A549 (cell line): ENCODE measurements around the gene DDN. TPM values are rescaled to one million over a fixed set of nuclear protein-coding genes. Genes with fewer than 3 reads are reported as not detected.
A peak's percentile ranks its signal among the peaks of the same experiment; 100 is the strongest.

Source experiments
- ATAC-seq, 2 experiments: fragments of 200-7000 bp in 1 of 2; fragments of >200 bp in 1 of 2; cut with Nextera tagmentation in 1 of 2; cut with Tn5 transposase in 1 of 2; 3 replicates each; pipeline versions ENCODE4 v1.8.0 to v1.9.1; 2018 to 2020; ENCODE audit warnings: mild to moderate bottlenecking in 1 of 2, moderate library complexity in 1 of 2
- CTCF ChIA-PET: fragments of 300-600 bp; sonication (Branson Sonifier 250); formaldehyde crosslinking; extraction: SDS; loops from one replicate; lab custom pipeline; 2021; ENCODE audit warnings: antibody characterized with exemption, inconsistent platforms; lab: Yijun Ruan, JAX
- POLR2A ChIA-PET: fragments of 350-600 bp; formaldehyde crosslinking; extraction: SDS; loops from one replicate; lab custom pipeline; 2021; ENCODE audit warnings: antibody characterized with exemption, inconsistent platforms; lab: Yijun Ruan, JAX
- DNase-seq, 2 experiments: peaks; one replicate each; pipeline versions ENCODE4 v3.0.0 to v3.0.0-alpha.2; 2011 to 2016; ENCODE audit warnings: low read depth in 1 of 2, low spot score in 1 of 2
- FAIRE-seq: peaks from 2 replicates; lab custom pipeline; 2011; peaks lifted over from hg19 to GRCh38; lab: Jason Lieb, UNC
- H3K27ac ChIP-seq, 2 experiments: fragments of >200 bp; sonication (Bioruptor Twin); formaldehyde crosslinking; 3 replicates each; pipeline ENCODE4 v1.5.1; 2016 to 2017
- H3K4me1 ChIP-seq: fragments of >200 bp; sonication (Bioruptor Twin); formaldehyde crosslinking; 3 replicates; pipeline ENCODE4 v1.6.1; 2016
- H3K4me2 ChIP-seq: fragments of >200 bp; sonication (Bioruptor Twin); formaldehyde crosslinking; 3 replicates; pipeline ENCODE4 v1.6.1; 2016
- H3K4me3 ChIP-seq: fragments of >200 bp; sonication (Bioruptor Twin); formaldehyde crosslinking; 3 replicates; pipeline ENCODE4 v1.5.1; 2016
- H3K9me3 ChIP-seq: fragments of >200 bp; sonication (Bioruptor Twin); formaldehyde crosslinking; 3 replicates; pipeline ENCODE4 v1.6.1; 2016
- BHLHE40 ChIP-seq: IDR thresholded peaks from 2 replicates; pipeline ENCODE4 v1.6.1; 2012; ENCODE audit warnings: low read depth, low read length, inconsistent platforms
- CHD2 ChIP-seq: fragments of 150-350 bp; IDR thresholded peaks from 2 replicates; pipeline ENCODE4 v1.6.1; 2014; ENCODE audit warnings: low read length; ENCODE audit not compliant: partially characterized antibody
- EP300 ChIP-seq, 2 experiments: fragments of >200 bp; sonication (Bioruptor Twin); formaldehyde crosslinking; IDR thresholded peaks; 2 replicates in 1 of 2; 3 replicates in 1 of 2; pipeline ENCODE4 v1.6.1; 2016 to 2017
- HOXA7 ChIP-seq: fragments of 250-450 bp; sonication (Bioruptor Pico); IDR thresholded peaks from 2 replicates; pipeline ENCODE4 v1.5.0; 2020; ENCODE audit warnings: mild to moderate bottlenecking, moderate library complexity
- JUNB ChIP-seq: fragments of >200 bp; sonication (Bioruptor Twin); formaldehyde crosslinking; IDR thresholded peaks from 2 replicates; pipeline ENCODE4 v1.6.1; 2016
- MAFK ChIP-seq: fragments of 450-650 bp; IDR thresholded peaks from 2 replicates; pipeline ENCODE4 v1.6.1; 2014; ENCODE audit not compliant: partially characterized antibody
- MAZ ChIP-seq: fragments of 150-350 bp; IDR thresholded peaks from 2 replicates; pipeline ENCODE4 v1.6.1; 2014; ENCODE audit warnings: antibody characterized with exemption, low read depth, low read length, borderline replicate concordance
- NFE2L2 ChIP-seq: fragments of 150-350 bp; conservative IDR thresholded peaks from 2 replicates; pipeline ENCODE4 v1.6.1; 2014; ENCODE audit warnings: low read length
- NPAS2 ChIP-seq: fragments of 250-450 bp; sonication (Bioruptor Pico); IDR thresholded peaks from 2 replicates; pipeline ENCODE4 v1.8.0; 2022; ENCODE audit warnings: mild to moderate bottlenecking, moderate library complexity, borderline replicate concordance
- NR3C1 ChIP-seq: fragments of >200 bp; sonication (Bioruptor Twin); formaldehyde crosslinking; IDR thresholded peaks from 3 replicates; pipeline ENCODE4 v1.6.1; 2017
- PHF8 ChIP-seq: fragments of 200-600 bp; sonication (generic); IDR thresholded peaks from 2 replicates; pipeline ENCODE4 v1.6.1; 2016; ENCODE audit warnings: low read depth, mild to moderate bottlenecking, antibody characterized with exemption, moderate library complexity, borderline replicate concordance
- POLR2A ChIP-seq: IDR thresholded peaks from 2 replicates; pipeline ENCODE4 v1.6.1; 2012; ENCODE audit warnings: mild to moderate bottlenecking, low read length
- POLR2AphosphoS2 ChIP-seq: conservative IDR thresholded peaks from 2 replicates; pipeline ENCODE4 v1.6.1; 2012; ENCODE audit warnings: low read length, improper control_type of control experiment, inconsistent platforms
- RAD21 ChIP-seq, 2 experiments: fragments of >200 bp in 1 of 2; sonication (Bioruptor Twin) in 1 of 2; formaldehyde crosslinking in 1 of 2; IDR thresholded peaks in 1 of 2; conservative IDR thresholded peaks in 1 of 2; 2 replicates in 1 of 2; 3 replicates in 1 of 2; pipeline ENCODE4 v1.6.1; 2012 to 2018; ENCODE audit warnings: inconsistent platforms in 1 of 2
- RARB ChIP-seq: fragments of 250-450 bp; sonication (Bioruptor Pico); IDR thresholded peaks from 2 replicates; pipeline ENCODE4 v1.8.0; 2021; ENCODE audit warnings: mild to moderate bottlenecking, moderate library complexity
- RFX5 ChIP-seq: fragments of 450-650 bp; IDR thresholded peaks from 2 replicates; pipeline ENCODE4 v1.7.1; 2014; ENCODE audit warnings: antibody characterized with exemption, mild to moderate bottlenecking, moderate library complexity
- ZC3H11A ChIP-seq: fragments of 450-650 bp; IDR thresholded peaks from 2 replicates; pipeline ENCODE4 v1.6.1; 2014; ENCODE audit warnings: antibody characterized with exemption, mild to moderate bottlenecking
- WGBS: methylation state at CpG from one replicate; pipeline ENCODE4 v1.1.6; 2017; ENCODE audit errors: missing lambda C conversion rate; 5-methylcytosine and 5-hydroxymethylcytosine counted together
- polyA plus RNA-seq, 4 experiments: library from polyadenylated mRNA; depleted of rRNA in 3 of 4; stranded (reverse); fragments of >200 nt; fragmentation: RNase III in 1 of 4; extraction: RNeasy Plus Mini Kit Qiagen cat#74134 plus additional on column Dnase treatment in 1 of 4; gene quantifications; 2 replicates in 3 of 4; 3 replicates in 1 of 4; pipeline ENCODE4 v1.2.3, GENCODE V29; 2011 to 2017
- TF ChIP-seq, protein P1 (sequence below): fragments of 250-450 bp; sonication (Bioruptor Pico); IDR thresholded peaks from 2 replicates; pipeline ENCODE4 v1.5.0; 2020; ENCODE audit warnings: low read depth, mild to moderate bottlenecking, moderate library complexity
- TF ChIP-seq, protein P2 (sequence below): IDR thresholded peaks from 2 replicates; pipeline ENCODE4 v1.6.1; 2012

DDN gene
- polyA plus RNA-seq, 2 of the 4 experiments (the other 2 are of a cell fraction), result 0.12 to 0.50 TPM

DNA sequence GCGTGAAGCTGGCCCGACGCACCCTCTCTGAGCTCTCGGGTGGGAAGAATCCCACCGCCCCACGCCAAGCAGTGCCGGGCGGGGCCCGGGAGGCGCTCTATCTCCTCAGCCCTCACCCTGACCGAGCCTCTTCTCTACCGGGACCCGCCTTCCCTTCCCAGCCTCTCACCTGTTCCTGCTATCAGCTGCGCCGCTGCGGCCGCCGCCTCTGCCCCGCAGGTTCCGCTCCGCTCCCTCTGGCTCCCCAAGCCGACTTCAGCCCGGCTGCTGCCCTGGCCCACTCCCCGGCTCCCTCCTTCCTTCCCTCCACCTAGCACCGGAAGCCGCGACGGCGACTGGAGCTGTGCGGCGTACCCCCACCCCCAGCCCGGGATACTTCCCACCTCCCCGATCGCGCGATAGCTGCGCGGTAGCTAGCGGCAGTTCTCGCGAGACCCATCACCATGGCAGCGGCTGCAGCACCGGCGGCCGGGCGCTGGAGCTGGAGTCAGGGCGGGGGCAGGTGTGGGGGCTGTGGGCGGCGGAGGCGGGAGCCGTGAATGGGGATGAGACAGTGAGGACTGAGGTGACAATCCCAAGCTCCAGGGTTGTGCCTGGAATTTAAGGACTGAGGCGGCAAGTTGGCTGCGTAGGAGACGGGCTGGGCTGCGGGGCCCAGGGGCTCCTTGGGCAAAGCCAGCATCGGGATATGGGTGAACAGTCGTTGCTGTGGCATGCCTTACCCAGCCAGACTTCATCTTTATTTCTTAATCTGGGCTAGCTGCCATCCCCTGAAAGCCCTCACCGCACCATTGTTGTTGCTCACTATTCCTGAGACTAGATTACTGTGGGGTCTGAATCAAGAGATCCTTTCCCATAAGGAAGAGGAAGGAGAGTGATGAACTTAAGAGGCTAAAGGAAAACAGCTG, 41.8 kb downstream of the DDN start, which contains the start of gene ARF3 (continued):
- TF ChIP-seq POLR2A, result peak; percentile 68
- no peak for TF ChIP-seq RFX5
- no peak for TF ChIP-seq HOXA7 (CRISPR knock-in tag)
- no peak for TF ChIP-seq NPAS2
- TF ChIP-seq POLR2AphosphoS2, result no peak
- TF ChIP-seq, all 56 proteins: peak for 9

DNA sequence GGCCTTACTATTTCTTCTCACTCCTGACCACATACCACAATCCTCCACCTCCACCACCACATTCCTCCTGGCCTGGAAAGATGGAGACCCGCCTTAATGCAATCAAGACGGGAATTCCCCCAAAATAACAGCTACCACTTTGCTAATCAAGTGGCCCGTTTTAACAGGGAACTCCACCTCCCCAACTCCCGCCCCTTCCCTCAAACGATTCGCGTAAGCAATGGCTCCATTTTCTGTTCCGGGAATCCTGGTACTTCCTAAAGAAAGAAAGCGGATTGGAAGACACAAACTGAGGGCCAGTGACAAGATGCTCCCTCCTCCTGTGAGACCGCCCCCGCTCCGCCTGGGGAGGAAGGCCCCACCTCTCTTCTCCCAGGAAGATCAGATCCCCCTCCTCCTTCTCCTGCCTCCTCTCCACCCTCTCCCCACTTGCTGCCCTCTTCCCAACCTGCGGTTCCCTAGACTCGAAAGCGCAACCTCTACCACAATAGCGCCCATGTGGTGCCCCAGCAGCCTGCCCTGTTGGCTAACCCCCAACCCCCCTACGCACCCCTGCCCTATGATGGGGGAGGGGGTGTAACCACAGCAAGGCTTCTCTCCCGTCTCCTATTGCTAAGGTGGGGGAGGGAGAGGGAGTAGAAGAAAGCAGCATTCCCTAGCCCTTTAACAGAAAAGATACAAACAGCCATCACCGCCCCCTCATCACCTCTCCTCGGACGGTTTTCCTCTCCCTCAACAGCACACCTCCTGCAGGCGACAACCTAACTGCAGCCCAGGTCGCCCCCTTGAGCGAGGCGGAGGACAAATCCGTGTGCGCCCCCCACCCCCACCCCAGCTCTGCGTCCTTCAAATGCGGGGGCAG, 42.7 kb downstream of the DDN start:
- DNase-seq (peak; percentile 94 to 96), FAIRE-seq (no peak), ATAC-seq (peak; percentile 77 to 89)
- TF ChIP-seq NR3C1 (no peak), RARB (CRISPR knock-in tag) (no peak), MAZ (no peak), EP300 (IDR thresholded peaks at IDR 0.05) (no peak), NFE2L2 (no peak), JUNB (no peak), MAFK (no peak), ZC3H11A (0 out of 2 replicates have a peak, but pooled peaks have one; percentile 3), BHLHE40 (no peak), RAD21 (conservative IDR thresholded peaks at IDR 0.05 in 1 of 2, IDR thresholded peaks at IDR 0.05 in 1 of 2) (no peak), CHD2 (peak; percentile 33)
- TF ChIP-seq, protein P1, sequence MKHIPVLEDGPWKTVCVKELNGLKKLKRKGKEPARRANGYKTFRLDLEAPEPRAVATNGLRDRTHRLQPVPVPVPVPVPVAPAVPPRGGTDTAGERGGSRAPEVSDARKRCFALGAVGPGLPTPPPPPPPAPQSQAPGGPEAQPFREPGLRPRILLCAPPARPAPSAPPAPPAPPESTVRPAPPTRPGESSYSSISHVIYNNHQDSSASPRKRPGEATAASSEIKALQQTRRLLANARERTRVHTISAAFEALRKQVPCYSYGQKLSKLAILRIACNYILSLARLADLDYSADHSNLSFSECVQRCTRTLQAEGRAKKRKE (CRISPR knock-in tag), result no peak
- TF ChIP-seq, protein P2, sequence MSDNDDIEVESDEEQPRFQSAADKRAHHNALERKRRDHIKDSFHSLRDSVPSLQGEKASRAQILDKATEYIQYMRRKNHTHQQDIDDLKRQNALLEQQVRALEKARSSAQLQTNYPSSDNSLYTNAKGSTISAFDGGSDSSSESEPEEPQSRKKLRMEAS, result no peak; the same call in 1 of the 2 replicates
- POLR2A ChIA-PET, result interaction anchor here (0.8 to 1.4 kb wide), 6 partner anchors 13 to 104 kb away, joined by 3 to 10 read pairs (median 6); partner anchors contain the start of genes DDX23, FKBP11 and RND1
- Histone ChIP-seq H3K4me1 (peaks cover 10% of the 10 kb centered on the region), H3K4me2 (peak overlapping the region; percentile 77), H3K4me3 (peak overlapping the region; percentile 79), H3K9me3 (no peaks in the 10 kb centered on the region), H3K27ac (peak overlapping the region; percentile 95)
- CTCF ChIA-PET, result interaction anchor here (0.6 to 77.5 kb wide), 3 partner anchors 2 to 220 kb away, joined by 4 to 2584 read pairs (median 2584); partner anchors contain the start of genes ARF3, DDN, FKBP11 and PRKAG1
- under 1% methylated on average over 22 of the region's 29 CpGs for WGBS

DNA sequence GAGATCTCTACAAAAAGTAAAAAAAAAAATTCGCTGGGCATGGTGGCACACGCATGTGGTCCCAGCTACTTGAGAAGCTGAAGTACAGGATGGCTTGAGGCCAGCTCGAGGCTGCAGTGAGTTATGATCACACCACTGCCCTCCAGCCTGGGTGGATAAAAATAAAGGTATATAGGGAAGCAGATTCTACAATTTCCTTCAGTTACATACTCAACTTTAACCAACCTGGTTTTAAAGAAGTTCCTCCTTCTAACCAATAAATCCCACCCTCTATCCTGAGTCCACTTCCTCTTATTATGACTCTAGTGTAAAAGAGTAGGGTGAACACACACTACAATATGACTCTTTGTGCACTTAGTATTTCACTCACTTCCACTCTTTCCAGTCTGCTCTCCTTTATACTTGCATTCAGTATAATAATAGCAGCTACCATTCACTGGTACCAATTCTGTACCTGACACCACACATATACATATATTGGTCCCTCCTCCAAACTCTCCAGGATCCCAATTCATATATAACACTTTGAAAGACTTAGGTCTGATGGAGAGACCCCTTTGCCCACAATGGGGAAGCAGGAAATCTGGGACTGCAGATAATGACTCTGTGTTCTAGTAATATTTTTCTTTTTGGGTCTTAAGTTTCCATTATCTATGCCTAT, 44.2 kb downstream of the DDN start:
- peak overlapping the region; percentile 77; the same call in 2 of the 3 replicates for H3K4me2 ChIP-seq
- no peaks in the 10 kb centered on the region for H3K9me3 ChIP-seq
- ChIA-PET POLR2A (no interaction called here), CTCF (interaction anchor here (0.6 to 77.5 kb wide), 3 partner anchors 1 to 271 kb away, joined by 3 to 2584 read pairs (median 2584); partner anchors contain the start of genes ARF3, DDN, FKBP11 and PRKAG1)
- no peak overlapping the region for H3K4me3 ChIP-seq
- no peak for ATAC-seq
- no peak overlapping the region for H3K27ac ChIP-seq
- peaks cover 10% of the 10 kb centered on the region for H3K4me1 ChIP-seq
- WGBS, result 88% methylated on average over 3 of the region's 3 CpGs
- DNase-seq, result no peak
- no peak for TF ChIP-seq PHF8
- no peak for FAIRE-seq
